ELR (cell line): ENCODE results near the gene PIP4K2A.

Source experiments
- DNase-seq: peaks from one replicate; pipeline ENCODE4 v3.0.0-alpha.2; 2015; ENCODE audit warnings: low read depth

Gene PIP4K2A

GRCh38 chr10:22666287-22667092 lies 47.9 kb downstream of the PIP4K2A start:
- DNase-seq, result no peak

- no peak for DNase-seq
Observed at GRCh38 chr10:22665329-22665728, 49.0 kb downstream of the PIP4K2A start.

- no peak for DNase-seq
Observed at GRCh38 chr10:22662733-22663330, 51.5 kb downstream of the PIP4K2A start.

- DNase-seq, result no peak
Observed at GRCh38 chr10:22659866-22660265, 54.5 kb downstream of the PIP4K2A start.

GRCh38 chr10:22658745-22659410 lies 55.5 kb downstream of the PIP4K2A start:
- peak; percentile 42 for DNase-seq

GRCh38 chr10:22657566-22658225 lies 56.7 kb downstream of the PIP4K2A start:
- DNase-seq, result peak; percentile 34

- no peak for DNase-seq
Observed at GRCh38 chr10:22657024-22657423, 57.4 kb downstream of the PIP4K2A start.

GRCh38 chr10:22656036-22656435 lies 58.3 kb downstream of the PIP4K2A start:
- DNase-seq, result no peak

- peak; percentile 88 for DNase-seq
Observed at GRCh38 chr10:22655312-22655981, 58.9 kb downstream of the PIP4K2A start.

- no peak for DNase-seq
Observed at GRCh38 chr10:22652988-22653481, 61.3 kb downstream of the PIP4K2A start.

- DNase-seq, result no peak
Observed at GRCh38 chr10:22651276-22651980, 63.0 kb downstream of the PIP4K2A start.

- no peak for DNase-seq
Observed at GRCh38 chr10:22649994-22650393, 64.4 kb downstream of the PIP4K2A start.

- no peak for DNase-seq
Observed at GRCh38 chr10:22649390-22649841, 65.0 kb downstream of the PIP4K2A start.

- peak; percentile 73 for DNase-seq
Observed at GRCh38 chr10:22648547-22648961, 65.8 kb downstream of the PIP4K2A start.

GRCh38 chr10:22647244-22647643 lies 67.1 kb downstream of the PIP4K2A start:
- no peak for DNase-seq

- DNase-seq, result no peak
Observed at GRCh38 chr10:22646388-22646853, 68.0 kb downstream of the PIP4K2A start.

GRCh38 chr10:22644222-22644621 lies 70.2 kb downstream of the PIP4K2A start:
- no peak for DNase-seq

- no peak for DNase-seq
Observed at GRCh38 chr10:22643775-22644174, 70.6 kb downstream of the PIP4K2A start.

- no peak for DNase-seq
Observed at GRCh38 chr10:22643116-22643515, 71.3 kb downstream of the PIP4K2A start.

- DNase-seq, result no peak
Observed at GRCh38 chr10:22641743-22642142, 72.6 kb downstream of the PIP4K2A start.

- DNase-seq, result no peak
Observed at GRCh38 chr10:22640359-22640758, 74.0 kb downstream of the PIP4K2A start.
